ENCODE data around the gene PXDN.
"Not testable (repeated sequence)": the region's sequence is repeated elsewhere in the genome, so short reads cannot be mapped to it uniquely, and the experiment has no call there.

The PXDN gene

DNA sequence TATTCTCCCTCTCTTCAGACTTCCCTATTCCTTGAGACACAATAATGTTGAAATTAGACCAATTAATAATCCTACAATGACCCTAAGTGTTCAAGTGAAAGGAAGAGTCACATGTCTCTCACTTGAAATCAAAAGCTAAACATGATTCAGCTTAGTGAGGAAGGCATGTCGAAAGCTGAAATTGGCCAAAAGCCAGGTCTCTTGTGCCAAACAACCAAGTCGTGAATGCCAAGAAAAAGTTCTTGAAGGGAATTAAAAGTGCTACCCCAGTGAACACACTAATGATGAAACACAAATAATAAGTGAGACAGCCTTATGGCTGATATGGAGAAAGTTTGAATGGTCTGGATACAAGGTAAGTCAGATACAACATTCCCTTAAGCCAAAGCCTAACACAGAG, 115.4 kb downstream of the PXDN start:
- DNase-seq (ENCODE audit: low read depth), result peak; percentile 99
- TF ChIP-seq, protein P1, sequence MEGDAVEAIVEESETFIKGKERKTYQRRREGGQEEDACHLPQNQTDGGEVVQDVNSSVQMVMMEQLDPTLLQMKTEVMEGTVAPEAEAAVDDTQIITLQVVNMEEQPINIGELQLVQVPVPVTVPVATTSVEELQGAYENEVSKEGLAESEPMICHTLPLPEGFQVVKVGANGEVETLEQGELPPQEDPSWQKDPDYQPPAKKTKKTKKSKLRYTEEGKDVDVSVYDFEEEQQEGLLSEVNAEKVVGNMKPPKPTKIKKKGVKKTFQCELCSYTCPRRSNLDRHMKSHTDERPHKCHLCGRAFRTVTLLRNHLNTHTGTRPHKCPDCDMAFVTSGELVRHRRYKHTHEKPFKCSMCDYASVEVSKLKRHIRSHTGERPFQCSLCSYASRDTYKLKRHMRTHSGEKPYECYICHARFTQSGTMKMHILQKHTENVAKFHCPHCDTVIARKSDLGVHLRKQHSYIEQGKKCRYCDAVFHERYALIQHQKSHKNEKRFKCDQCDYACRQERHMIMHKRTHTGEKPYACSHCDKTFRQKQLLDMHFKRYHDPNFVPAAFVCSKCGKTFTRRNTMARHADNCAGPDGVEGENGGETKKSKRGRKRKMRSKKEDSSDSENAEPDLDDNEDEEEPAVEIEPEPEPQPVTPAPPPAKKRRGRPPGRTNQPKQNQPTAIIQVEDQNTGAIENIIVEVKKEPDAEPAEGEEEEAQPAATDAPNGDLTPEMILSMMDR (conservative IDR thresholded peaks at IDR 0.05; ENCODE audit: low read depth, low read length), result no peak
- no peak overlapping the region for H3K4me3 ChIP-seq (ENCODE audit: low read length)

DNA sequence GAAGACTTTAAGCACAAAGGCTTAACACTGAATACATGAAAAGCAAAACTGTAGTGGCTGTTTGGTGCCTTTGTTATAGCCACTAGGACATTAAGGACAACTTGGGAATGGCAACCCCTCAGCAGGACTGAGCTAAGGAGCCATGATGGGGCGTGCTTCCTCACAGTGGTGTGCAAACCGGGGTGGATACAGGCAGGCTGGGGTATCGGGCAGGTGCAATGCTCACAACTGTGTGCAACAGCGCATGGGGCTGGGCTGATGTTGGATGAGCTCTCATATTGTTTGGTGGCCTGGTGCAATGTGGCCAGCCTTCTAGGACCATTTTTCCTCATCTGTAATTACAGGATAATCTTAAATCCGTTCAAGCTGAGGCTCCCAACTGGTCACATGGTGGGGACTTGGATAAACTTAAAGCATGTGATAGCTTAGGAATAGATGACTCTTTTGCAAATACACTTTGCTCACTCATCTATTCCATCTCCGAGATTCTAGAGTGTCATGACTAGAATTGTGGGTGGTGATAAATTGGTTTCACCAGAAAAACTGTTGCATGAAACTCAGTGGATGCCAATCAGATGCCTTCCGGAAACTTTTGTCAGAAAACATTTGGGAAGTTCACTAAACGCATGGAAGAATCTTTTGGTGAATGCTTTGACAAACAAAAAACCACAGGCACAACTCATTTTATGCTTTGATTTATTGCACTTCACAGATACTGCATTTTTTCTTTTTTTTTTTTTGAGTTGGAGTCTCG, 116.5 kb downstream of the PXDN start:
- no peak for DNase-seq (ENCODE audit: low read depth)
- H3K4me3 ChIP-seq (ENCODE audit: low read length), result no peak overlapping the region
- TF ChIP-seq, protein P1 (conservative IDR thresholded peaks at IDR 0.05; ENCODE audit: low read depth, low read length), result no peak

DNA sequence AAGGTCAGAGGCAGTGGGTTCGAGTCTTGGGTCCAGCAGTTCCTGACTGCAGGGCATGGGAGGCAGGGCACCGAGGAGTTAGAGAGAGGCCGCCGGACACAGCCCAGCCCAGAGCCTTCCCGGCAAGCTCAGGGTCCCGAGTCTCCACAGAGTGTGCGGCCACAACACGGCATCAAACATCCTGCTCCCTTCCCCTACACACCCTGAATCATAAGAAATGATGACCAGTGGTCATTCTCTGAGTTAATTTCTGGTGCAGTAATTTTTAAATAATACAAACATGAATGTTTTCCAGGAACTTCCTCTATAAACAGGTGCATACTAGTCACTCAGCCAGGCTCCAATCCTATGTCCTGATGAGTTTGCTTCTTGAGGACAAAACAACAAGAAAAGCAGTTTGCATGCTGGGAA, 118.0 kb downstream of the PXDN start:
- no peak for DNase-seq (ENCODE audit: low read depth)
- no peak overlapping the region for H3K4me3 ChIP-seq (ENCODE audit: low read length)
- TF ChIP-seq, protein P1 (conservative IDR thresholded peaks at IDR 0.05; ENCODE audit: low read depth, low read length), result no peak

DNA sequence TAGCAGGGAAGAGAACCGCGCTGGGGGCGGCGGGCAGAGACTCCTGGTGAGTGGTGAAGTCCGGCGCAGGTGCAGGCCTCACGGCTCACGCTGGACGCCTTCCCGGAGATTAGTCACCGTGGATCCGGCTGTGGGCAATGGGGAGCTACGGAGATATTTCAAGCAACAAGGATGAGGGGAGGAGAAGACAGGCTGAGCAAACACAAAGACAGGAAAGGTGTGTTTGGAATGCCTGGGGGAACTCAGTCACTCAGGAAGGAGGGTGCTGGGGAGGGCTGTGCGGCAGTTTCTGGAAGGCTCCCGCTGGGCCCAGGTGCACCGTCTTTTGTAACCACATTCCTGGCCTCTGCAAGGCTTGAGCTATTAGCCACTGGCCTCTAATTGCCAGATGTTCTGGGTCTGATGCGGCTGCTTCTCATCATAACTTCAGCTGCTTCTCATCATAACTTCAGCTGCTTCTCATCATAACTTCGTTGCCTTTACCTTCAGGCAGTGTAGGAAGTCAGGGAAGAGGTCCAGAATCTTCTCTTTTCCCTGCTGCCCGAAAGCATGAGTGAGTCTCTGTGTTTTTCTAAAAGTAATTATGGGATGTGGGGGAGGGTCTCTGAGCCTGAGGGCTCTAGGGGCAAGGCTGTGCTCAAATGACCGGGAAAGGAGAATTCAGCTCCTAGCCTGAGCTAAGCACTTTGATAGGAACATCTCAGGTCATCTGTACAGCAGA, 118.9 kb downstream of the PXDN start:
- no peak overlapping the region for H3K4me3 ChIP-seq (ENCODE audit: low read length)
- no peak for DNase-seq (ENCODE audit: low read depth)
- TF ChIP-seq, protein P1 (conservative IDR thresholded peaks at IDR 0.05; ENCODE audit: low read depth, low read length), result no peak

DNA sequence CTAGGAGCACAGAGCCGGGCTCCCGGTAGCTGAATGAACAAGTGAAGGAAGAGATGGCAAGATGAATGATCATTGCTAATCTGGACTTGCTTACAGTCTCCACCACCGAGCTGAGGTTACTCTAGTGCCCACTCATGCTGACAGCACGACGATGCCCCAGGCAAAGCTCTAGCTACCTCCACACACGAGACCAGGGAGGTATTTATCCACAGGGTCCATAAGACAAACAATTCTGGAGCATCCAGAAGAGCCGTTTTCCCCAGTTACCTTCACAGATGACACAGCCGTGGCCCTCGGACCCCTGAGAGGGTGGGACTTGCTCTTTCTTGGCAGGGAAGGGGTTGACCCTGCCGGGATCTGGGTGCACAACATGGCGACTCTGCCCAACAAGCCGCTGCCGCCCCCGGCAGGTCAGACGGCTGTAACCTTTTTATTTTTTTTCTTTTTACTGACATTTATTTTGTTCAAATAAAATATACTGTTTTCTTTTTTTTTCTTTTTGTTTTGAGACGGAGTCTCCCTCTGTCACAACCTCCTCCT, 120.3 kb downstream of the PXDN start:
- no peak for DNase-seq (ENCODE audit: low read depth)
- TF ChIP-seq, protein P1 (conservative IDR thresholded peaks at IDR 0.05; ENCODE audit: low read depth, low read length), result no peak

DNA sequence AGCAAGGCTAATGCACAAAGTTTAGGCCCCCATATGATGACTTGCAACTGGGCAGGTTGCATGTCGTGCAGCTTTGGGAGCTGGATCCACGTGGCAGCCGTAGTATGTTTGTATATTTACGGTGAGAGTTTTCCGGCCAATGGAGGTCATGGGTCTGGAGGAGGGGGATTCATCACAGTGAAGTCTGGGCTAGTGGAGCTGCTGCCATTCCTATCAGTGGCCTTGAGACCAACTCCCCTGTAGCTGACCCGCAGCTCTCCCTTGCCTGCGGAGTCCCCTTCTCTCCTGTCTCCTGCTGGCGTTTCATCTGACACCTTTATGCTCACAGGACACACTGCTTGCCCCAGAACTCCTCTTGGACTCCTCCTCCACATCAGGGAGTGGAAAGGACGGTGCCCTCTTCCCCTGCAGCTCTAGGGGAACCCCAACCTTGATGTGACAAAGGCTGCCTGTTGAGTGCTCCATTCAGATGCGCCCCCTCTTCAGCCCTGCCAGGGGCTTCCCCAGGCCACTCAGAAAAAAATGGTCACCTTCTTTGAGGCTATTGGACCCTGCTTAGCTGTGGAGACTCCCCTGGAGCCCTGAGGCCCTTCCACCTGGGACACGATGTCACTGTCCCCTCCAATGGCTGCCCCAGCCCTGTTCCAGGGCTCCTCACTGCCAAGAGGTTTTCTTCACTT, 121.7 kb downstream of the PXDN start:
- no peak overlapping the region for H3K4me3 ChIP-seq (ENCODE audit: low read length)
- no peak for DNase-seq (ENCODE audit: low read depth)
- TF ChIP-seq, protein P1 (conservative IDR thresholded peaks at IDR 0.05; ENCODE audit: low read depth, low read length), result no peak

More for the DNA sequence above, 120.3 kb downstream of the PXDN start:
- no peak overlapping the region for H3K4me3 ChIP-seq (ENCODE audit: low read length)

DNA sequence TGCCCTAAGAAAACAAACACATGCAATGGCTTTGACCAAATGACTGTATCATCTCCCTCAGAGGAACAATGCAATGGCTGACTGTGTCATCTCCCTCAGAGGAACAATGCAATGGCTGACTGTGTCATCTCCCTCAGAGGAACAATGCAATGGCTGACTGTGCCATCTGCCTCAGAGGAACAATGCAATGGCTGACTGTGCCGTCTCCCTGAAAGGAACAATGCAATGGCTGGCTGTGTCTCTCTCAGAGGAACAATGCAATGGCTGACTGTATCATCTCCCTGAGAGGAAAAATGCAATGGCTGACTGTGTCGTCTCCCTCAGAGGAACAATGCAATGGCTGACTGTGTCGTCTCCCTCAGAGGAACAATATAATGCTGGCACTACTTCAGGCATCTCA, 122.3 kb downstream of the PXDN start:
- H3K4me3 ChIP-seq (ENCODE audit: low read length); DNase-seq (ENCODE audit: low read depth): not testable (repeated sequence)
